Measurements from ENCODE around the gene GPC1. TPM values are rescaled to one million over a fixed set of nuclear protein-coding genes. Genes with fewer than 3 reads are reported as not detected.

Gene GPC1
- total and polyA plus RNA-seq, 2 experiments from 2014 or later: 9.0 to 46.2 TPM

DNA sequence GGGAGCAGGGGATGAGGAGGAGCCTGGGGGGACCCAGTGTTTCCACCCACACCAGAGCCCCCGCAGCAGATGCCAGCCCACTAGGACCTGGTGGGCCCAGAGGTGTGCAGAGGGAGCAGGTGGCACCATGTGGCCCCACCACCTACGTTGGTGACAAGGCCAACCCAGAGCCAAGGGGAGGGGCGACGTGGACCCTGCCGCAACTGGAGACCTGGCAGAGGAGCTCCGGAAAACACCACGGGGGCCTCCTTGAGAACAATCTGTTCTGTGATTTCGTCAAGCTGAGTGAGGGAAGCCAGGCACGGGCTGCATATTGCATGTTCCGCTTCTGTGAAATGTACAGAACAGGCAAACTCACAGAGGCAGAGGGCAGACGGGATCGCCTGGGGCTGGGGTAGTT, 49.1 kb upstream of the GPC1 start:
- Histone ChIP-seq H3K9me2 (ENCODE audit: insufficient read depth) (no peaks in the 10 kb centered on the region), H3F3A (replicated peaks; ENCODE audit: low read depth) (no peaks in the 10 kb centered on the region), H3K4me2 (no peak overlapping the region), H2AFZ (no peak overlapping the region), H3K4me1 (ENCODE audit: insufficient read depth) (no peaks in the 10 kb centered on the region), H4K20me1 (replicated peaks; ENCODE audit: insufficient read depth) (no peaks in the 10 kb centered on the region), H3K27ac (ENCODE audit: low read depth) (no peak overlapping the region), H3K27me3 (ENCODE audit: insufficient read depth) (no peaks in the 10 kb centered on the region), H3K4me3 (no peak overlapping the region), H3K79me2 (replicated peaks; ENCODE audit: insufficient read depth) (no peaks in the 10 kb centered on the region), H3K36me3 (ENCODE audit: insufficient read depth) (no peaks in the 10 kb centered on the region)
- no peak for ATAC-seq
- no peak for DNase-seq (ENCODE audit: low spot score)
- Mint-ChIP-seq H3K27me3 (ENCODE audit: insufficient read depth, low read depth, poor library complexity) (peaks cover 7% of the 10 kb centered on the region), H3K4me3 (no peak overlapping the region), H3K27ac (no peak overlapping the region), H3K36me3 (ENCODE audit: low read depth) (no peaks in the 10 kb centered on the region), H3K9me3 (no peaks in the 10 kb centered on the region), H3K4me1 (no peaks in the 10 kb centered on the region)
- TF ChIP-seq, protein P1, sequence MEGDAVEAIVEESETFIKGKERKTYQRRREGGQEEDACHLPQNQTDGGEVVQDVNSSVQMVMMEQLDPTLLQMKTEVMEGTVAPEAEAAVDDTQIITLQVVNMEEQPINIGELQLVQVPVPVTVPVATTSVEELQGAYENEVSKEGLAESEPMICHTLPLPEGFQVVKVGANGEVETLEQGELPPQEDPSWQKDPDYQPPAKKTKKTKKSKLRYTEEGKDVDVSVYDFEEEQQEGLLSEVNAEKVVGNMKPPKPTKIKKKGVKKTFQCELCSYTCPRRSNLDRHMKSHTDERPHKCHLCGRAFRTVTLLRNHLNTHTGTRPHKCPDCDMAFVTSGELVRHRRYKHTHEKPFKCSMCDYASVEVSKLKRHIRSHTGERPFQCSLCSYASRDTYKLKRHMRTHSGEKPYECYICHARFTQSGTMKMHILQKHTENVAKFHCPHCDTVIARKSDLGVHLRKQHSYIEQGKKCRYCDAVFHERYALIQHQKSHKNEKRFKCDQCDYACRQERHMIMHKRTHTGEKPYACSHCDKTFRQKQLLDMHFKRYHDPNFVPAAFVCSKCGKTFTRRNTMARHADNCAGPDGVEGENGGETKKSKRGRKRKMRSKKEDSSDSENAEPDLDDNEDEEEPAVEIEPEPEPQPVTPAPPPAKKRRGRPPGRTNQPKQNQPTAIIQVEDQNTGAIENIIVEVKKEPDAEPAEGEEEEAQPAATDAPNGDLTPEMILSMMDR (conservative IDR thresholded peaks at IDR 0.05; ENCODE audit: low read depth in 2 of 2): no peak
- TF ChIP-seq CREB1 (CRISPR knock-in tag; IDR thresholded peaks at IDR 0.05; ENCODE audit: low read depth): no peak
- TF ChIP-seq ZNF114 (CRISPR knock-in tag; IDR thresholded peaks at IDR 0.05): no peak
- TF ChIP-seq JUNB (IDR thresholded peaks at IDR 0.05; ENCODE audit: unreplicated experiment): no peak
- TF ChIP-seq POLR2AphosphoS5 (IDR thresholded peaks at IDR 0.05; ENCODE audit: low read depth): no peak
- no peak for TF ChIP-seq EZH2 (IDR thresholded peaks at IDR 0.05; ENCODE audit: low read depth, unreplicated experiment)
- TF ChIP-seq, protein P2, sequence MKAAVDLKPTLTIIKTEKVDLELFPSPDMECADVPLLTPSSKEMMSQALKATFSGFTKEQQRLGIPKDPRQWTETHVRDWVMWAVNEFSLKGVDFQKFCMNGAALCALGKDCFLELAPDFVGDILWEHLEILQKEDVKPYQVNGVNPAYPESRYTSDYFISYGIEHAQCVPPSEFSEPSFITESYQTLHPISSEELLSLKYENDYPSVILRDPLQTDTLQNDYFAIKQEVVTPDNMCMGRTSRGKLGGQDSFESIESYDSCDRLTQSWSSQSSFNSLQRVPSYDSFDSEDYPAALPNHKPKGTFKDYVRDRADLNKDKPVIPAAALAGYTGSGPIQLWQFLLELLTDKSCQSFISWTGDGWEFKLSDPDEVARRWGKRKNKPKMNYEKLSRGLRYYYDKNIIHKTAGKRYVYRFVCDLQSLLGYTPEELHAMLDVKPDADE (IDR thresholded peaks at IDR 0.05): no peak
- TF ChIP-seq EZH2phosphoT487 (IDR thresholded peaks at IDR 0.05; ENCODE audit: unreplicated experiment): no peak
- TF ChIP-seq, protein P3, sequence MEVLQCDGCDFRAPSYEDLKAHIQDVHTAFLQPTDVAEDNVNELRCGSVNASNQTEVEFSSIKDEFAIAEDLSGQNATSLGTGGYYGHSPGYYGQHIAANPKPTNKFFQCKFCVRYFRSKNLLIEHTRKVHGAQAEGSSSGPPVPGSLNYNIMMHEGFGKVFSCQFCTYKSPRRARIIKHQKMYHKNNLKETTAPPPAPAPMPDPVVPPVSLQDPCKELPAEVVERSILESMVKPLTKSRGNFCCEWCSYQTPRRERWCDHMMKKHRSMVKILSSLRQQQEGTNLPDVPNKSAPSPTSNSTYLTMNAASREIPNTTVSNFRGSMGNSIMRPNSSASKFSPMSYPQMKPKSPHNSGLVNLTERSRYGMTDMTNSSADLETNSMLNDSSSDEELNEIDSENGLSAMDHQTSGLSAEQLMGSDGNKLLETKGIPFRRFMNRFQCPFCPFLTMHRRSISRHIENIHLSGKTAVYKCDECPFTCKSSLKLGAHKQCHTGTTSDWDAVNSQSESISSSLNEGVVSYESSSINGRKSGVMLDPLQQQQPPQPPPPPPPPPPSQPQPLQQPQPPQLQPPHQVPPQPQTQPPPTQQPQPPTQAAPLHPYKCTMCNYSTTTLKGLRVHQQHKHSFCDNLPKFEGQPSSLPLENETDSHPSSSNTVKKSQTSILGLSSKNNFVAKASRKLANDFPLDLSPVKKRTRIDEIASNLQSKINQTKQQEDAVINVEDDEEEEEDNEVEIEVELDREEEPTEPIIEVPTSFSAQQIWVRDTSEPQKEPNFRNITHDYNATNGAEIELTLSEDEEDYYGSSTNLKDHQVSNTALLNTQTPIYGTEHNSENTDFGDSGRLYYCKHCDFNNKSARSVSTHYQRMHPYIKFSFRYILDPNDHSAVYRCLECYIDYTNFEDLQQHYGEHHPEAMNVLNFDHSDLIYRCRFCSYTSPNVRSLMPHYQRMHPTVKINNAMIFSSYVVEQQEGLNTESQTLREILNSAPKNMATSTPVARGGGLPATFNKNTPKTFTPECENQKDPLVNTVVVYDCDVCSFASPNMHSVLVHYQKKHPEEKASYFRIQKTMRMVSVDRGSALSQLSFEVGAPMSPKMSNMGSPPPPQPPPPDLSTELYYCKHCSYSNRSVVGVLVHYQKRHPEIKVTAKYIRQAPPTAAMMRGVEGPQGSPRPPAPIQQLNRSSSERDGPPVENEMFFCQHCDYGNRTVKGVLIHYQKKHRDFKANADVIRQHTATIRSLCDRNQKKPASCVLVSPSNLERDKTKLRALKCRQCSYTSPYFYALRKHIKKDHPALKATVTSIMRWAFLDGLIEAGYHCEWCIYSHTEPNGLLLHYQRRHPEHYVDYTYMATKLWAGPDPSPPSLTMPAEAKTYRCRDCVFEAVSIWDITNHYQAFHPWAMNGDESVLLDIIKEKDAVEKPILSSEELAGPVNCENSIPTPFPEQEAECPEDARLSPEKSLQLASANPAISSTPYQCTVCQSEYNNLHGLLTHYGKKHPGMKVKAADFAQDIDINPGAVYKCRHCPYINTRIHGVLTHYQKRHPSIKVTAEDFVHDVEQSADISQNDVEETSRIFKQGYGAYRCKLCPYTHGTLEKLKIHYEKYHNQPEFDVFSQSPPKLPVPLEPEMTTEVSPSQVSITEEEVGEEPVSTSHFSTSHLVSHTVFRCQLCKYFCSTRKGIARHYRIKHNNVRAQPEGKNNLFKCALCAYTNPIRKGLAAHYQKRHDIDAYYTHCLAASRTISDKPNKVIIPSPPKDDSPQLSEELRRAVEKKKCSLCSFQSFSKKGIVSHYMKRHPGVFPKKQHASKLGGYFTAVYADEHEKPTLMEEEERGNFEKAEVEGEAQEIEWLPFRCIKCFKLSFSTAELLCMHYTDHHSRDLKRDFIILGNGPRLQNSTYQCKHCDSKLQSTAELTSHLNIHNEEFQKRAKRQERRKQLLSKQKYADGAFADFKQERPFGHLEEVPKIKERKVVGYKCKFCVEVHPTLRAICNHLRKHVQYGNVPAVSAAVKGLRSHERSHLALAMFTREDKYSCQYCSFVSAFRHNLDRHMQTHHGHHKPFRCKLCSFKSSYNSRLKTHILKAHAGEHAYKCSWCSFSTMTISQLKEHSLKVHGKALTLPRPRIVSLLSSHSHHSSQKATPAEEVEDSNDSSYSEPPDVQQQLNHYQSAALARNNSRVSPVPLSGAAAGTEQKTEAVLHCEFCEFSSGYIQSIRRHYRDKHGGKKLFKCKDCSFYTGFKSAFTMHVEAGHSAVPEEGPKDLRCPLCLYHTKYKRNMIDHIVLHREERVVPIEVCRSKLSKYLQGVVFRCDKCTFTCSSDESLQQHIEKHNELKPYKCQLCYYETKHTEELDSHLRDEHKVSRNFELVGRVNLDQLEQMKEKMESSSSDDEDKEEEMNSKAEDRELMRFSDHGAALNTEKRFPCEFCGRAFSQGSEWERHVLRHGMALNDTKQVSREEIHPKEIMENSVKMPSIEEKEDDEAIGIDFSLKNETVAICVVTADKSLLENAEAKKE (CRISPR knock-in tag; IDR thresholded peaks at IDR 0.05): no peak
- TF ChIP-seq, protein P4, sequence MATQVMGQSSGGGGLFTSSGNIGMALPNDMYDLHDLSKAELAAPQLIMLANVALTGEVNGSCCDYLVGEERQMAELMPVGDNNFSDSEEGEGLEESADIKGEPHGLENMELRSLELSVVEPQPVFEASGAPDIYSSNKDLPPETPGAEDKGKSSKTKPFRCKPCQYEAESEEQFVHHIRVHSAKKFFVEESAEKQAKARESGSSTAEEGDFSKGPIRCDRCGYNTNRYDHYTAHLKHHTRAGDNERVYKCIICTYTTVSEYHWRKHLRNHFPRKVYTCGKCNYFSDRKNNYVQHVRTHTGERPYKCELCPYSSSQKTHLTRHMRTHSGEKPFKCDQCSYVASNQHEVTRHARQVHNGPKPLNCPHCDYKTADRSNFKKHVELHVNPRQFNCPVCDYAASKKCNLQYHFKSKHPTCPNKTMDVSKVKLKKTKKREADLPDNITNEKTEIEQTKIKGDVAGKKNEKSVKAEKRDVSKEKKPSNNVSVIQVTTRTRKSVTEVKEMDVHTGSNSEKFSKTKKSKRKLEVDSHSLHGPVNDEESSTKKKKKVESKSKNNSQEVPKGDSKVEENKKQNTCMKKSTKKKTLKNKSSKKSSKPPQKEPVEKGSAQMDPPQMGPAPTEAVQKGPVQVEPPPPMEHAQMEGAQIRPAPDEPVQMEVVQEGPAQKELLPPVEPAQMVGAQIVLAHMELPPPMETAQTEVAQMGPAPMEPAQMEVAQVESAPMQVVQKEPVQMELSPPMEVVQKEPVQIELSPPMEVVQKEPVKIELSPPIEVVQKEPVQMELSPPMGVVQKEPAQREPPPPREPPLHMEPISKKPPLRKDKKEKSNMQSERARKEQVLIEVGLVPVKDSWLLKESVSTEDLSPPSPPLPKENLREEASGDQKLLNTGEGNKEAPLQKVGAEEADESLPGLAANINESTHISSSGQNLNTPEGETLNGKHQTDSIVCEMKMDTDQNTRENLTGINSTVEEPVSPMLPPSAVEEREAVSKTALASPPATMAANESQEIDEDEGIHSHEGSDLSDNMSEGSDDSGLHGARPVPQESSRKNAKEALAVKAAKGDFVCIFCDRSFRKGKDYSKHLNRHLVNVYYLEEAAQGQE (IDR thresholded peaks at IDR 0.05; ENCODE audit: unreplicated experiment): no peak
- no peak for TF ChIP-seq ZNF331 (CRISPR knock-in tag; IDR thresholded peaks at IDR 0.05; ENCODE audit: low read depth)
- no peak for TF ChIP-seq NANOG (IDR thresholded peaks at IDR 0.05; ENCODE audit: borderline replicate concordance)
- no peak for TF ChIP-seq STAT1 (IDR thresholded peaks at IDR 0.05; ENCODE audit: unreplicated experiment)
